ENCODE results near the gene GPT2.

Gene GPT2

GRCh38 chr16:46883690-46884512, at the start of gene GPT2:
TSS of gene GPT2 (plus strand) at chr16:46884362. CDS start at chr16:46884716, 354 bp downstream.
- DNase-seq, result peak; percentile 76

DNA sequence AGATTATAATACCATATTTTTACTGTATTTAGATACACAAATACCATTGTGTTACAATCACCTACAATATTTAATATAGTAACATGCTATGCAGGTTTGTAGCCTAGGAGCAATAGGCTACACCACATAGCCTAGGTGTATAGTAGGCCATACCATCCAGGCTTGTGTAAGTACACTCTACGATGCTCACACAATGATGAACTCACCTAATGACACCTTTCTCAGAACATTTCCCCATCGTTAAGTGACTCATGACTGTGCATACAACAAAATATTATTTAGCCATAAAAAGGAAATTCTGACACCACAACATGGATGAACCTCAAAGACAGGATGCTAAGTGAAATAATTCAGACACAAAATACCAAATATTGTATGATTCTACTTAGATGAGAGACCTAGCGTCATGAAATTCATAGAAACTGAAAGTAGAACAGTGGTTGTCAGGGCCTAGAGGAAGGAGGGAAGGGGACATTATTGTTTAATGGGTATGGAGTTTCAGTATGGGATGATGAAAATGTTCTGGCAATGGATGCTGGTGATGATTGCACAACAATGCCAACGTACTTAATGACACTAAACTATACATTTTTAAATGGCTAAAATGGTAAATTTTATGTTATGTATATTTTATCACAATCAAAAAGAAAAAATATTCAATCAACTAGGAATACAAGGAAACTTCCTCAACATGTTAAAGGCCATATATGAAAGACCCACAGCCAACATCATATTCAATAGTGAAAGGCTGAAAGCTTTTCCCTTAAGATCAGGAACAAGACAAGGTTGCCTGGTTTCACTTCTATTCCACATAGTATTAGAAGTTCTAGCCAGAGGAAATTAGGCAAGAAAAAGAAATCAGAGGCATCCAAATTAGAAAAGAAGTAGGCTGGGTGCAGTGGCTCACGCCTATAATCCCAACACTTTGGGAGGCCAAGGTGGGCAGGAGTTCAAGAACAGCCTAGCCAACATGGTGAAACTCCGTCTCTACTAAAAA, 47.3 kb upstream of the GPT2 start:
- DNase-seq, result no peak

DNA sequence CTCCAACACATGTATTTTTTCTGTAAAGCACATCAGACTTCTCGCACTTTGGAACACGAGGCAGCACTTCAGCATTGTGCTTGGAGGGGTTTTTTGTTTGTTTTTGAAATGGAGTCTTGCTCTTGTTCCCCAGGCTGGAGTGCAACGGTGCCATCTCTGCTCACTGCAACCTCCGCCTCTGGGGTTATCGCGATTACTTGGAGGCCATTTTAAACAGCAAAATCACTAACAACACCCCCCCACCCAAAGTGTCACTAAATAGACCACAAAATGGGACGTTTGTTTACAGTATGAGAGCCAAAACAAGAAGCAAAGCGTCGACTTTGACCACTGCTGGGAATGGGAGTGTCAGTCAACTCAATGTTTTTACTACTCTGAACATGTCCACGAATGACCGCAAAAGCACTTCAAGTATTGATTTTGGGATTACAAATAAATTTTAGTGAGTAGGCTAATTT, 44.1 kb upstream of the GPT2 start:
- DNase-seq, result no peak

DNA sequence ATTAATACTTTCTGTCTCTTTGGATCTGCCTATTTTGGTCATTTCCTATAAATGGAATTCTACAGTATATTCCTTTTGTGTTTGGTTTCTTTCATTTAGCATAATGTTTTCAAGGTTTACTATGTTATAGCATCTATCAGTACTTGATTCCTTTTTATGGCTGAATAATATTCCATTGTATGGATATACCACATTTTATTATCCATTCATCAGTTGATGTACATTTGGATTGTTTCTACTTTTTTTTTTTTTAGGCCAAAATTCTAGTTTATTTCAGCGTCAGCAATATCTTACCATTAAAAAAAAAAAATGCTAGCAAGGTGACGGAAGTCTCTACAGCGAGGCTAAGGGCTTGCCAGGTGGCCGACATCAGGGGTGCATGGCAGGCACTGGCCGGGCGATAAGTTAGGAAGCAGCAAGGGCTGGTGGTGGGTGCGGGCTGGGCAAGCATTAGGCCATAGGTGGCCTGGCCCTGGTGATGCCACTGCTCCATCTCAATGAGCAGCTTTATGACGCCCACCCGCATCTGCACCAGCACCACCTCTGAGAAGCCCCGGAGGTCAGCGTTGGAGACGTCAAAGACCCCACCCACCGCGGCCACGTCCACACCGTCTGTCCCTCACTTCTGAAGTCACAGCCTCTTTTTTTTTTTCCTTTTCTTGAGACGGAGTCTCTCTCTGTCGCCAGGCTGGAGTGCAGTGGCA, 41.8 kb upstream of the GPT2 start:
- DNase-seq, result no peak

DNA sequence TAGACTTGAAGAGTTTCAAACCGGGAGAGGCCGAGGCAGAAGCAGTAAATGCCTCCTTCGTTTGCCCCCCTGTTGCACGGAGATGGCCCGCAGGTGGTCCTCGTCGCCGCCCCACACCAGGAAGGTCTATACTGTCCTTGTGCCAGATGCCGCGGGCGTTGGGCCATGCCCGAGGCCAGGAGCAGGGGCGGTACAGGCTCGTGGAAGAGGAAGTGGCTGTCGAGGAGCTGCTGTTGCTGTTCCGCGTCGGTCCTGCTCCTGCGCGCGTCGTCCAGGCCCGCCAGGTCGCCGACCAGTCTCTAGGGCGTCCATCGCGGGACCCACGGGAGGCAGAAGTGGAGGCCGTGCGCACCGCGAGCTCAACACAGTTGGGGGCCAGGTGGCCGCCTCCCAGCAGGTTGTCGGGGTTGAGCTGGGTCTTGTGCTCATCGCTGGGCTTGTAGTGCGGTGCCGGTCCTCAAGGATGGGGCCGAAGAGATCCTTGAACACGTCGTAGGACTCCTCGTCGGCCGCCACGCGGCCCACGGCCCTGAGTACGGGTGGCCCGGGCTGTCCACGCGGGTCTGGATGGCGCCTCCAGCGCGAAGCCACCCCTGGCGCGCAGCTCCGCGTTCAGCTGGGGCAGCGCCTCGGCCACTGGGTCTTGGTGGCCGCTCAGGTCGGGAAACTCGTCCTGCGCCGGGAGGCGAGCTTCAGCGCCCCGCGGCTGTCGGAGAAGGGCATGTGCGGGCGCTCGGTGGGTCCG, 40.1 kb upstream of the GPT2 start:
- DNase-seq, result no peak

- no peak for DNase-seq
Measured at GRCh38 chr16:46844771-46845170, 39.4 kb upstream of the GPT2 start.

DNA sequence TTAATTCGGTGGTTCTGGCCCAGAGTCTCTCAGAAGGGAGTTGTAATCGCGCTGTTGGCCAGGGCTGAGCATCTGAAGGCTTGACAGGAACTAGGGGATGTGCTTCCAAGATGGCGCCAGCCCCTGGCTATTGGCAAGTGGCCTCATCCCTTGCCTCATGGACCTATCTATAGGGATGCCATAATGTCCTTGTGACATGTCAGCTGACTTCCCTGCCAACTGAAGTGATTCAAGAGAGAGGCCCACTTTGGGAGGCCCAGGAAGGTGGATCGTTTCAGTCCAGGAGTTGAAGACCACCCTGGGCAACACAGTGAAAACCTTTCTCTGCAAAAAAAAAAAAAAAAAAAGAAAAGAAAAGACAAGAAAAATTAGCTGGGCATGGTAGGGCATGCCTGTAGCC, 38.2 kb upstream of the GPT2 start:
- DNase-seq, result no peak

GRCh38 chr16:46848768-46849764, 35.1 kb upstream of the GPT2 start:
- no peak for DNase-seq

DNA sequence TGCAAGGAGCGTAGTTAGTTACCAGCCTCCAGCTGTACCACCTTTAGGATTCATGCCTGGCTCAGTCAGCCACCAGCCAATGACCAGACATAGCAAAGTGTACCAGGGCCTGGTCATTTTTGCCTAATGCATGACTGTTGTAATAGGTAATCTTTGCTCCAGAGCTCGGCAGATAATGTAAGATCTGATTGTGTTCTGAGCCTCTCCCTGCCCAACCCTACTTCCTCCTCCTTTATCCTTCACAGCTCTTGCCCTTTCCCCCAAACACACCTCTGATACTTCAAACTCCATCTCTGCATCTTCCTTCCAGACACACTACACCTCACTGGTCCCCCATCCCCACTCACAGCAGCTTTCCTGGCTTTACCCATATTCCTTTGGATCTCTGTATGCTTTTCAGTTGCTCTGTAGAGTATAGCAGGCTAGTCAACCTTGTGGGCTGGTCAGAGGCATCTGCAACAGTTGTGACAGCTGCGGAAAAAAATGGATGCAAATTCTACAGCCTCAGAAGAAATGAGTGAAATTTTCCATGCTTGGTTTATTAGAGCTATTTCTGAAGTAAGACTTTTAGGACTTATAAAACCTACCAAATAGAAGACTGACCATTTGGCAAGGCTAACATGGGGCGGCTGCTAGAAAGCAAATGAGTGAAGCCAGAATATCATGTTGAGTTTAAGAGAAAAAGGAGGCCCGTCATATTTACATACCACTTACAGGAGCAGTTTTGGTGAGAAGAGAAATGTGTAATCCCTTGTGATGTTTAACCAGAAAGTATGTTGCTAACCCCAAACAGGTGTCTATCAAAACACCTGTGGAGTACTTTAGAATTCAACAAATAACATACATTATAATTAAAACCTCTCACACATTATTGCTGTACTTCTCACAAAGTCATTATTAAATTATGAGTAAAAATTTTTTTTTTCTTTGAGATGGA, 33.3 kb upstream of the GPT2 start:
- DNase-seq, result no peak

DNA sequence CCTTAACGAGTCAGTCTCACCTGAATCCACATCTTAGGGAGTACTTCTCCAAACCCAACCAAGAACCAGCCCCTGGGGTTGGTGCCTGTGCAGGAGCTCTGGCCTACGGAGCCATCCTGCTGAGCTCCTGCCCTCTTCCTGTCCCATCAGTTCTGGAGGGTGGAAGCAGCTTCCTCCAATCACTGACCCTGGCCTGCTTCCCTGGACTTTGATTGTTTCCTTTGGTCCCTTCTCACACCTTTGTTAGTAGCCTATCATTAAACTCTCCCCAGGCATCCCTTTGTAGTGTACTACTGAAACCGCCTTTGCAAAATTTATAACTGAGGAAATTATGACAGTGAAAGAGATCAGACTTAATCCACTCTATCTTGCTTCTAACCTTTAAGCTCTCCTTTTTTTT, 32.0 kb upstream of the GPT2 start:
- no peak for DNase-seq

- peak; percentile 54 for DNase-seq
Measured at GRCh38 chr16:46853713-46854443, 30.3 kb upstream of the GPT2 start.

DNA sequence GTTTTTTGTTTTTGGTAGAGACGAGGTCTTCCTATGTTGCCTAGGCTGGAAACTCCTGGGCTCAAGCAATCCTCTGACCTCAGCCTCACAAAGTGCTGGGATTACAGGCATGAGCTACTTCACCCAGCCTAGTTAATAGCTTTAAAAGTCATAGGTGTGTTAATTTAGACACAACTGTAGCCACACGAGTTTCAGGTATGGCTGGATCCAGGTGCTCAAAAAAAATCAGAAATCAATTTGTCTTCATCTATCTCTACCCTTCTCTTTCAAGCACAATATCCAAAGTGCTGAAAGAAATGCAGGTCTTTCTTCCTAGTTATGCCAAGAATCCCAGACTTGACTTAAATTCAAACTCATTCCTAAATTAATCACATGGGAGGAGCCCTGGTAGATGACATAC, 29.3 kb upstream of the GPT2 start:
- DNase-seq, result no peak

GRCh38 chr16:46855389-46855788, 28.8 kb upstream of the GPT2 start:
- DNase-seq, result no peak

- DNase-seq, result no peak
Measured at GRCh38 chr16:46857368-46857945, 26.7 kb upstream of the GPT2 start.

DNA sequence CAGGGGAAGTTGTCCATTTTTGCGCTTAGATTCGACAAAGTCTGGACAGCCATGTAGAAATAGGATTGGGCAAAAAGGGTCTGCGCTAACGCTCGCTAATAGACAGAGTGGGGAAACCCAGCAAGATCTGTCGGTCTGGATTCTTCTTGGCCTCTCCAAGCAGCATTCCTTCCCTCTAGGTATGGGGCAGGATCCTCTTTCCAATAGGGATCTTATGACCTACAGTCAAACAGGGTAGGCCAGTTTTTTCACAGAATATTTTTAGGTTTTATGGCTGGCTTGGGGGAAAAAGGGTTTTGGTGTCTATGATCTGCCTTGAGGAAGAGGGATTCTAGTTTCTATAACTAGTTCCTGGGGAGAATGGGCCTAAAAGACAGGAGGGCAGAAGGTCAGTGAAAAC, 26.0 kb upstream of the GPT2 start:
- no peak for DNase-seq

DNA sequence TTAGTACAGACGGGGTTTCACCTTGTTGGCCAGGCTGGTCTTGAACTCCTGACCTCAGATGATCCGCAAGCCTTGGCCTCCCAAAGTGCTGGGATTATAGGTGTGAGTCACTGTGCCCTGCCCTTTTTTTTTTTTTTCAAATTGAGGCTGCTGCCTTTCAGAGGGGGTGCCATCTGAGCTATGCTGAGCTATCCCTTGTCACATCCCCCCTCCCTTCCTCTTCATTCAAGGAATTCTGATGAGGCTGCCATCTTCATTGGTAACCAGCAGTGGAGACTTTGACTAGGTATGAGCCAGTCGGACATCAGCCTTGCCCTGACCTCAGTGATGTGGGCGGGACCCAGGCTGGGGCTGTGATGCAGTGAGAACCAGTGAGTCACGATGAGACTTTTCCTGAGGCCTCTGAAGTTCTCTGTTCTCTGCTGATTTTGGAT, 24.4 kb upstream of the GPT2 start:
- DNase-seq, result no peak

GRCh38 chr16:46862555-46863447, 21.4 kb upstream of the GPT2 start:
- no peak for DNase-seq

GRCh38 chr16:46866286-46866685, 17.9 kb upstream of the GPT2 start:
- DNase-seq, result no peak

Measured in CD4-positive, alpha-beta T cell treated with Interleukin-12 subunit alpha and Interleukin-12 subunit beta, for 1 hour (primary cell).